Heart left ventricle (tissue), 16 donors: Measurements from ENCODE around the gene NRP1. TPM values are rescaled to one million over a fixed set of nuclear protein-coding genes. Genes with fewer than 3 reads are reported as not detected.

Source experiments
- ATAC-seq, 4 donors: fragments of 200-7000 bp; cut with Tn5 transposase; one replicate each; pipeline ENCODE4 v1.9.1; 2020 to 2022; ENCODE audit warnings: moderate library complexity in 4 of 4, mild to moderate bottlenecking in 3 of 4, moderate number of reproducible peaks in 1 of 4
- DNase-seq, 5 donors: peaks; one replicate each; pipeline ENCODE4 v3.0.0-alpha.2; 2020
- H3K27ac ChIP-seq, 12 donors: fragments of 200-600 bp; sonication (generic) in 4 of 12; one replicate each; pipeline versions ENCODE4 v1.5.0 to v1.8.0; 2016 to 2022; ENCODE audit warnings: mild to moderate bottlenecking in 2 of 12
- H3K27me3 ChIP-seq, 9 donors: fragments of 200-600 bp; sonication (generic) in 2 of 9; one replicate each; pipeline versions ENCODE4 v1.5.1 to v1.8.0; 2016 to 2022; ENCODE audit warnings: mild to moderate bottlenecking in 3 of 9
- H3K36me3 ChIP-seq, 9 donors: fragments of 200-600 bp; sonication (generic) in 2 of 9; one replicate each; pipeline versions ENCODE4 v1.5.0 to v1.8.0; 2018 to 2022; ENCODE audit warnings: mild to moderate bottlenecking in 2 of 9
- H3K4me1 ChIP-seq, 12 donors: fragments of 200-600 bp; sonication (generic) in 4 of 12; one replicate each; pipeline versions ENCODE4 v1.5.0 to v1.8.0; 2016 to 2022; ENCODE audit warnings: mild to moderate bottlenecking in 3 of 12
- H3K4me3 ChIP-seq, 12 donors: fragments of 200-600 bp; sonication (generic) in 4 of 12; one replicate each; pipeline versions ENCODE4 v1.5.0 to v1.8.0; 2017 to 2022; ENCODE audit warnings: mild to moderate bottlenecking in 9 of 12, moderate library complexity in 4 of 12
- H3K9me3 ChIP-seq, 12 donors: fragments of 200-600 bp; sonication (generic) in 4 of 12; one replicate each; pipeline versions ENCODE4 v1.5.0 to v1.8.0; 2016 to 2022; ENCODE audit warnings: mild to moderate bottlenecking in 1 of 12
- CTCF ChIP-seq, 12 donors: fragments of 200-600 bp; sonication (generic) in 4 of 12; IDR thresholded peaks; one replicate each; pipeline versions ENCODE4 v1.5.0 to v1.8.0; 2018 to 2022; ENCODE audit warnings: antibody characterized with exemption in 12 of 12, mild to moderate bottlenecking in 5 of 12
- POLR2A ChIP-seq, 2 donors: fragments of 450-650 bp; IDR thresholded peaks; one replicate each; pipeline ENCODE4 v1.6.1; 2017; ENCODE audit warnings: antibody characterized with exemption in 2 of 2, mild to moderate bottlenecking in 2 of 2, moderate library complexity in 2 of 2
- WGBS, 4 donors: extraction: QIAGEN DNeasy Blood & Tissue Kit in 2 of 4; methylation state at CpG; one replicate each; pipeline versions ENCODE4 v1.1.5 to v1.1.7; 2013 to 2018; 5-methylcytosine and 5-hydroxymethylcytosine counted together
- intact Hi-C, 10 donors: fragments of 100-400 bp; cut with DNase I; formaldehyde crosslinking; loops; one replicate each; pipeline versions ENCODE4 v1.11.1 to v1.14.2; 2022
- polyA plus RNA-seq, 2 donors: library from polyadenylated mRNA; stranded (reverse); fragments of 200-250 nt; gene quantifications; one replicate each; pipeline ENCODE4 v1.2.3, GENCODE V29; 2013
- total RNA-seq, 9 donors: library from RNA; depleted of rRNA in 2 of 9; stranded (reverse); fragments of >200 nt in 2 of 9; fragmentation: NEBNext Ultra II Directional in 3 of 9; extraction: Animal tissue kit (Norgen Biotek cat#: 25700) in 3 of 9; gene quantifications; one replicate each; pipeline versions ENCODE4 v1.1.0 to v1.2.4, GENCODE V29; 2016 to 2023
- donor health status: ischemic (EF 13 %, LVEDD 7.1; RV severe dilation, severe dysfunction).
- donor health status: healthy with polysubstance abuse.
- donor health status: DM: no; HTN: yes; CAD: no.
- donor health status: DM: no; HTN: no; CAD: no.
- donor health status: ischemic (EF 25% LVEDD 6.9; RV normal size, moderate dysfunction).
- donor health status: ischemic (EF 25% LVEDD 5.7; RV mildly dilated, moderate dysfunction).
- donor health status: healthy.
- donor health status: DM: yes; HTN: yes; CAD: no.
- donor health status: ischemic (EF 35%, LVEDD 5.7; RV mildly dilated, moderate dysfunction).
- donor health status: nonischemic (EF 11% LVEDD 7.7; RV severe dilation, severe dysfunction).
- donor health status: DM: yes; HTN: yes; CAD: no.
- donor health status: PGD.
- donor health status: ischemic (EF 29% LVEDD 5.4; RV normal size, mild dysfunction).
- donor health status: nonischemic (EF 23%, LVEDD 6.1; RV moderate dilation, normal function).

The NRP1 gene
- total and polyA plus RNA-seq, 11 donors: 47.1 to 279 (median 152) TPM

- Histone ChIP-seq H3K27ac (no peak overlapping the region), H3K36me3 (no peaks in the 10 kb centered on the region), H3K4me3 (no peak overlapping the region), H3K9me3 (no peaks in the 10 kb centered on the region), H3K4me1 (peaks cover 0 to 10% (median 0%) of the 10 kb centered on the region in 12 donors), H3K27me3 (no peaks in the 10 kb centered on the region)
- ATAC-seq (no peak), DNase-seq (no peak)
- TF ChIP-seq POLR2A (IDR thresholded peaks at IDR 0.05): no peak
- no peak for TF ChIP-seq CTCF (IDR thresholded peaks at IDR 0.05)
- intact Hi-C loops: no loop called here
- 88 to 100% (median 95%) methylated on average over 2 of the region's 2 CpGs for WGBS, 4 donors
These were observed 38.8 kb upstream of the NRP1 start for GRCh38 chr10:33373263-33373662.

- H3K4me1 ChIP-seq: peaks cover 0 to 4% (median 0%) of the 10 kb centered on the region in 12 donors
- ATAC-seq: no peak
- intact Hi-C loops: no loop called here
- H3K4me3 ChIP-seq: no peak overlapping the region
- no peaks in the 10 kb centered on the region for H3K36me3 ChIP-seq
- no peak for DNase-seq
- TF ChIP-seq CTCF (IDR thresholded peaks at IDR 0.05) (no peak), POLR2A (IDR thresholded peaks at IDR 0.05) (no peak)
- H3K27me3 ChIP-seq: no peaks in the 10 kb centered on the region
- H3K27ac ChIP-seq: no peak overlapping the region
- 79 to 89% (median 86%) methylated on average over 4 of the region's 4 CpGs for WGBS, 4 donors
- H3K9me3 ChIP-seq: peaks cover 0 to 14% (median 5%) of the 10 kb centered on the region in 12 donors
These were observed 36.8 kb upstream of the NRP1 start for GRCh38 chr10:33371234-33371633.

- DNase-seq (no peak), ATAC-seq (no peak)
- Histone ChIP-seq H3K9me3 (peaks cover 0 to 21% (median 9%) of the 10 kb centered on the region in 12 donors), H3K36me3 (no peaks in the 10 kb centered on the region), H3K27me3 (no peaks in the 10 kb centered on the region), H3K4me1 (peaks cover 0 to 8% (median 0%) of the 10 kb centered on the region in 12 donors), H3K27ac (no peak overlapping the region), H3K4me3 (no peak overlapping the region)
- intact Hi-C loops: no loop called here
- WGBS, 4 donors: 93 to 98% (median 97%) methylated on average over 2 of the region's 2 CpGs
- no peak for TF ChIP-seq CTCF (IDR thresholded peaks at IDR 0.05)
- TF ChIP-seq POLR2A (IDR thresholded peaks at IDR 0.05): no peak
These were observed 36.0 kb upstream of the NRP1 start for GRCh38 chr10:33370434-33370930.

- DNase-seq (no peak), ATAC-seq (no peak)
- peaks cover 0 to 22% (median 0%) of the 10 kb centered on the region in 12 donors for H3K4me1 ChIP-seq
- H3K36me3 ChIP-seq: no peaks in the 10 kb centered on the region
- H3K27me3 ChIP-seq: no peaks in the 10 kb centered on the region
- peaks cover 0 to 23% (median 9%) of the 10 kb centered on the region in 12 donors for H3K9me3 ChIP-seq
- H3K4me3 ChIP-seq: no peak overlapping the region
- TF ChIP-seq POLR2A (IDR thresholded peaks at IDR 0.05): no peak
- WGBS, 4 donors: 94 to 97% (median 96%) methylated on average over 4 of the region's 4 CpGs
- H3K27ac ChIP-seq: no peak overlapping the region
- intact Hi-C loops: no loop called here
These were observed 33.6 kb upstream of the NRP1 start for GRCh38 chr10:33368086-33368485.

GRCh38 chr10:33365871-33366411, 31.5 kb upstream of the NRP1 start:
- Histone ChIP-seq H3K4me3 (no peak overlapping the region), H3K36me3 (no peaks in the 10 kb centered on the region), H3K9me3 (peaks cover 0 to 23% (median 9%) of the 10 kb centered on the region in 12 donors), H3K4me1 (peaks cover 0 to 22% (median 0%) of the 10 kb centered on the region in 12 donors), H3K27ac (peak overlapping the region in 1 of 12 donors; percentile 78), H3K27me3 (no peaks in the 10 kb centered on the region)
- ATAC-seq: peak in 3 of 4 donors; percentile 16 to 56 (median 39)
- no peak for TF ChIP-seq POLR2A (IDR thresholded peaks at IDR 0.05)
- no peak for TF ChIP-seq CTCF (IDR thresholded peaks at IDR 0.05)
- intact Hi-C loops: no loop called here
- no peak for DNase-seq
